Stimulated activated CD4-positive, alpha-beta T cell treated with anti-CD3 and anti-CD28 coated beads, Interleukin-4, amount 100 ng/mL, for 24 hours (primary cell): ENCODE data around the gene NFKB1.

Source experiments
- DNase-seq: peaks from one replicate; pipeline ENCODE4 v3.0.0-alpha.2; 2020

Gene NFKB1

DNA sequence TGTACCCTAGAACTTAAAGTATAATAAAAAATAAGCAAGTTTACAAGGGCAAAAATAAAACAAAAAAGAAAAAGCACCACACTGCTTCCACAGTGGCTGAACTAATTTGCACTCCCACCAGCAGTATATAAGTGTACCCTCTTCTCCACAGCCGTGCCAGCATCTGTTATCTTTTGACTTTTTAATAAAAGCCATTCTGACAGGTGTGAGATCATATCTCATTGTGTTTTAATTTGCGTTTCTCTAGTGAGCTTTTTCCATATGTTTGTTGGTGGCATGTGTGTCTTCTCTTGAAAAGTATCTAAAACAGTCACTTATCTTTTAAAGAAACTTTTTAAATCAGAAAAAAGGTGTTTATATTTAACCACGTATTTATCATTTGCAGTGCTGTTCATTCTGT, 71.3 kb downstream of the NFKB1 start:
- no peak for DNase-seq

DNA sequence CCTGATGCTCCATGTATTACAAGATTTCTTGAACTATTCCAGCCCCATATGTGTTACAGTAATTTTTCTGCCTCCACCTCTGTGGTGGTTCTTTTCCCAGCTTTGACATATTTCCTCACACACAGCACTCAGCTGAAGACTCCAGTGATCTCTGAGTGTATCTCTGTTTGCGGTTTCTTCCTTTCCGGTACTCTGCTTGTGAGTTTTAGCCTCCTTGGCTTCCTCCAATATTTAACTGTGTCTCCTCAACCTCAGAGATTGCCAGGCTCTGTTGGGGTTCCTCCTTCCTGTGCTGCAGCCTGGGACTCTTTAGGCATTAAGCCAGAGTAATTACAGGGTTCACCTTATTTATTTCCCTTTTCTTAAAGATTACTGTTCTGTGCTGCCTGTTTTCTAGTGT, 73.2 kb downstream of the NFKB1 start:
- no peak for DNase-seq

- DNase-seq: no peak
Measured at GRCh38 chr4:102575369-102576129, 74.4 kb downstream of the NFKB1 start.

- DNase-seq: no peak
Measured at GRCh38 chr4:102578270-102578669, 77.1 kb downstream of the NFKB1 start.

- DNase-seq: no peak
Measured at GRCh38 chr4:102578819-102579218, 77.7 kb downstream of the NFKB1 start.

GRCh38 chr4:102579794-102580462, 78.8 kb downstream of the NFKB1 start:
- no peak for DNase-seq

DNA sequence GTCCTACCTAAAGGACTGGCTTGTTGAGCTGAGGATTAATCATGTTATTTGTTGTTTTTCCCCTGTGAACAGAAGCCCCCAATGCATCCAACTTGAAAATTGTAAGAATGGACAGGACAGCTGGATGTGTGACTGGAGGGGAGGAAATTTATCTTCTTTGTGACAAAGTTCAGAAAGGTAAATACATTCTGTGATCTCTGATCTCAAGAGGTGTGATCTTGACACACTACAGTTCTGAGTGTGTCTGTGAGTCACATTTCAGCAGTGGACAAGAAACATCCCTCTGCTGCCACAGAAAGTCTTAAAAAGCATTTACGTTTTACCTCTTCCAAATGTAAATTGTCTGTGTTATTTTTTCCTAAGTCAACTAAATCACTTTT, 79.3 kb downstream of the NFKB1 start:
- no peak for DNase-seq

DNA sequence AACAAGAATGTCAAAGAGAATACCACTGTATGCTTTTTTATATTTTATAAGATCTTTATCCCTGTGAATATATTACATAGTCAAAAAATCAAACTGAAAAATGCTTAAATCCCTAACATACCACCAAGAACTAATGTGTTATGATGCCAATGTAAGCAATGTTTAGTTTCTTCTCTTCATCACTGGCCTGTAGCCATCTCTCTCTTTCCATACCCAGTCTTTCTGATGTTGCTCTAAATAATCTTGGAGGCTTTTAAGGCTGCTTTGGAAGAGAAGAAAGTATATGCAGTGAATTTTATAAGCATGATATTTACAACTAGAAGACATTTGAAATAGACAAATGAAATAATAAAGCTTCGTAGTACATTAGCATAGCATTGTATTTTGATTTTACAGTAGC, 82.9 kb downstream of the NFKB1 start:
- DNase-seq: no peak

- peak; percentile 32 for DNase-seq
Measured at GRCh38 chr4:102585329-102585728, 84.2 kb downstream of the NFKB1 start.

GRCh38 chr4:102586002-102586643, 85.0 kb downstream of the NFKB1 start:
- no peak for DNase-seq

DNA sequence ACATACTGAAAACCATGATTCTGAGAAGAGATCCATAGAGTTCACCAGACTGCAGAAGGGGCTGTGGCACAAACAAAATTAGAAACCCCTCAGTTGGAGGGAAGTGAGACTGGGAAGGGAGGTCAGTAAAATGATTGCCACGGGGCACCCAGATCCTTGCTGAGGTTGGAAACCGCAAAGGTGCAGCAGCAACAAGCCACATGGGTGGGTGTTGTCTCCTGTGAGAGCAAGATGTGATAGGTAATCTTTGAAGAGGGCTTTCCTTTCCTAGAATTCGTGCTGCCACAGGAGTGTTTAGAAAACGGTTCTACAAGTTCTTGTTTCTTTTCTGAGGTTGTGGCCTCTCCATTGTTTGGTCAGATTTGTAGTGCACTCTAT, 85.5 kb downstream of the NFKB1 start:
- peak; percentile 34 for DNase-seq

DNA sequence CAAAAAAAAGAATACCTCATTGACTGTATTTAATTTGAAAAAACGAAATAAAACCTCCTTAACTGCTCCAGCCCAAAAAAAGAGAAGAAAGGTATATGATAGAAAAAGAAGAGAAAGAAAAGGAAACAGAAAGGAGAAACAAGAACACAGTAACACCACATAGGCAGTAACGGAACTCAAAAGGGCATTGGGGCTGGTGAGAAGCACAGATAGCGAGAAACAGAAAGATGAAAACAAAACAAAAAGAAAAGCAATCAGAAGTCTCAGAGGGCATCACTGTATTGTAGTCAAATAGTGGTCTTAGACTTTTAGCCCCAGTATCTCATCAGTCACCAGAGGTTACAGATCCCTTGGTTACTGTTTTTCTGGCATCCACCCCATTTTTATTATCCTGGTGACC, 88.6 kb downstream of the NFKB1 start:
- no peak for DNase-seq

GRCh38 chr4:102592256-102592655, 91.1 kb downstream of the NFKB1 start:
- DNase-seq: no peak

GRCh38 chr4:102593147-102593546, 92.0 kb downstream of the NFKB1 start:
- no peak for DNase-seq

GRCh38 chr4:102594000-102594399, 92.8 kb downstream of the NFKB1 start:
- no peak for DNase-seq

GRCh38 chr4:102596532-102596931, 95.4 kb downstream of the NFKB1 start:
- no peak for DNase-seq

GRCh38 chr4:102598086-102598761, 97.1 kb downstream of the NFKB1 start:
- no peak for DNase-seq

GRCh38 chr4:102598762-102599374, 97.7 kb downstream of the NFKB1 start:
- peak; percentile 56 for DNase-seq

DNA sequence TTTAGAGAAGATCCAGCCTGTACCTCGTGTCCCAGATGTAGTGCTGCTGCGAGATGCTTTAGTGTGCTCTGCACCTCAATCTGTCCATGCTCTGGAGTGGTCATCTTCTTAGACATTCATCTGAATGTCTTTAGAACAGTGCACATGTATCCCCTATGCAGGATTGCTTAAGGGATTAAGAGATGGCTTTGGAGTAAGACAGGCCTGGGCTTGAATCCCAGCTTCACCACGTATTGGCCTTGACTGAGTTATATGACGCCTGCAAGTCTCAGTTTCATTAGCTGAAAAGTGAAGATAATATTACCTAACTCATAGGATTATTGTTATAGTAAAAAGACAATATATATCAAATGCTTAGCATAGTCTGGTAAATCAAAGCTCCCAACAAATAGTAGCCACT, 98.3 kb downstream of the NFKB1 start:
- no peak for DNase-seq

- DNase-seq: no peak
Measured at GRCh38 chr4:102599886-102600285, 98.7 kb downstream of the NFKB1 start.

- no peak for DNase-seq
Measured at GRCh38 chr4:102600689-102601088, 99.5 kb downstream of the NFKB1 start.

- DNase-seq: no peak
Measured at GRCh38 chr4:102601586-102602227, 100.5 kb downstream of the NFKB1 start.
